Measurements from ENCODE around the gene IL37. TPM values are rescaled to one million over a fixed set of nuclear protein-coding genes. Genes with fewer than 3 reads are reported as not detected.

IL37 gene
- total and polyA plus RNA-seq, 2 donors (not counting 1 experiment from before 2014, with no cell fraction given): 0.79 TPM; not detected in 1

- peaks cover 4% of the 10 kb centered on the region for H3K27me3 Mint-ChIP-seq
- H3K9me3 Mint-ChIP-seq (ENCODE audit: insufficient read depth): no peaks in the 10 kb centered on the region
- no peak overlapping the region for H3K9ac ChIP-seq (ENCODE audit: low read length)
- TF ChIP-seq CTCF (IDR thresholded peaks at IDR 0.05) (peak; percentile 46), EZH2 (IDR thresholded peaks at IDR 0.05; ENCODE audit: borderline replicate concordance, insufficient read depth, low read depth, low read length, poor library complexity, severe bottlenecking) (no peak)
- ATAC-seq (ENCODE audit: low read depth) (no peak), DNase-seq (peak; percentile 59)
- H3K4me1 Mint-ChIP-seq: no peaks in the 10 kb centered on the region
- H3K4me1 ChIP-seq (ENCODE audit: control insufficient read depth in 2 of 2, insufficient read depth in 2 of 2, low read length in 2 of 2): no peaks in the 10 kb centered on the region
- H3K27me3 ChIP-seq (replicated peaks in 1 of 4; ENCODE audit: control extremely low read depth in 1 of 4, control insufficient read depth in 3 of 4, insufficient read depth in 4 of 4, low read length in 3 of 4): peaks cover 0 to 5% (median 2%) of the 10 kb centered on the region in 4 experiments
- H3K27ac ChIP-seq (ENCODE audit: low read length in 2 of 2): no peak overlapping the region
- H3K4me3 ChIP-seq (ENCODE audit: control extremely low read depth in 1 of 5, extremely low read depth in 1 of 5, insufficient read depth in 1 of 5, low read depth in 2 of 5, low read length in 4 of 5): no peak overlapping the region
- intact Hi-C loops (cut with micrococcal nuclease): no loop called here
- no peak overlapping the region for H3K4me3 Mint-ChIP-seq
- H3K79me2 ChIP-seq (ENCODE audit: control insufficient read depth, insufficient read depth, low read length): no peaks in the 10 kb centered on the region
- peaks cover 0 to 8% (median 7%) of the 10 kb centered on the region in 3 donors for H3K9me3 ChIP-seq (ENCODE audit: control extremely low read depth in 1 of 3, control insufficient read depth in 2 of 3, insufficient read depth in 1 of 3, low read length in 2 of 3)
- no peaks in the 10 kb centered on the region for H3K36me3 ChIP-seq (replicated peaks in 1 of 2; ENCODE audit: control extremely low read depth in 1 of 2, control insufficient read depth in 1 of 2, extremely low read depth in 1 of 2, insufficient read depth in 2 of 2, low read length in 1 of 2)
- H3K27ac Mint-ChIP-seq: no peak overlapping the region
- ChIA-PET POLR2A (no interaction called here), CTCF (interaction anchor here (0.7 to 4.6 kb wide), 15 partner anchors 10 to 313 kb away, joined by 3 to 31 read pairs (median 4); no protein-coding TSS in a partner anchor)
- H3K4me2 ChIP-seq (replicated peaks; ENCODE audit: low read depth, low read length, poor library complexity, severe bottlenecking): no peak overlapping the region
- WGBS (ENCODE audit: insufficient coverage): 26% methylated on average over 13 of the region's 14 CpGs
- H4K20me1 ChIP-seq (ENCODE audit: control insufficient read depth, insufficient read depth, low read length, poor library complexity, severe bottlenecking): no peaks in the 10 kb centered on the region
- peak overlapping the region; percentile 24 for H2AFZ ChIP-seq (ENCODE audit: insufficient read depth, low read depth, low read length, poor library complexity, severe bottlenecking)
These were observed 31.0 kb downstream of the IL37 start for GRCh38 chr2:112941753-112942653.

- Mint-ChIP-seq H3K9me3 (ENCODE audit: insufficient read depth) (no peaks in the 10 kb centered on the region), H3K4me3 (no peak overlapping the region), H3K4me1 (no peaks in the 10 kb centered on the region), H3K27ac (no peak overlapping the region), H3K27me3 (peaks cover 4% of the 10 kb centered on the region)
- no peaks in the 10 kb centered on the region for H4K20me1 ChIP-seq (ENCODE audit: control insufficient read depth, insufficient read depth, low read length, poor library complexity, severe bottlenecking)
- POLR2A ChIA-PET: no interaction called here
- H3K4me3 ChIP-seq (ENCODE audit: control extremely low read depth in 1 of 5, extremely low read depth in 1 of 5, insufficient read depth in 1 of 5, low read depth in 2 of 5, low read length in 4 of 5): no peak overlapping the region
- H3K9me3 ChIP-seq (ENCODE audit: control extremely low read depth in 1 of 3, control insufficient read depth in 2 of 3, insufficient read depth in 1 of 3, low read length in 2 of 3): peaks cover 0 to 14% (median 14%) of the 10 kb centered on the region in 3 donors
- H3K79me2 ChIP-seq (ENCODE audit: control insufficient read depth, insufficient read depth, low read length): no peaks in the 10 kb centered on the region
- H2AFZ ChIP-seq (ENCODE audit: insufficient read depth, low read depth, low read length, poor library complexity, severe bottlenecking): no peak overlapping the region
- peaks cover 0 to 9% (median 2%) of the 10 kb centered on the region in 4 experiments for H3K27me3 ChIP-seq (replicated peaks in 1 of 4; ENCODE audit: control extremely low read depth in 1 of 4, control insufficient read depth in 3 of 4, insufficient read depth in 4 of 4, low read length in 3 of 4)
- no peak for TF ChIP-seq CTCF (IDR thresholded peaks at IDR 0.05)
- no peak for TF ChIP-seq EZH2 (IDR thresholded peaks at IDR 0.05; ENCODE audit: borderline replicate concordance, insufficient read depth, low read depth, low read length, poor library complexity, severe bottlenecking)
- H3K27ac ChIP-seq (ENCODE audit: low read length in 2 of 2): no peak overlapping the region
- ATAC-seq (ENCODE audit: low read depth) (no peak), DNase-seq (no peak)
- 79% methylated on average over 2 of the region's 2 CpGs for WGBS (ENCODE audit: insufficient coverage)
- H3K4me2 ChIP-seq (replicated peaks; ENCODE audit: low read depth, low read length, poor library complexity, severe bottlenecking): no peak overlapping the region
- H3K4me1 ChIP-seq (ENCODE audit: control insufficient read depth in 2 of 2, insufficient read depth in 2 of 2, low read length in 2 of 2): no peaks in the 10 kb centered on the region
- H3K9ac ChIP-seq (ENCODE audit: low read length): no peak overlapping the region
- H3K36me3 ChIP-seq (replicated peaks in 1 of 2; ENCODE audit: control extremely low read depth in 1 of 2, control insufficient read depth in 1 of 2, extremely low read depth in 1 of 2, insufficient read depth in 2 of 2, low read length in 1 of 2): no peaks in the 10 kb centered on the region
- CTCF ChIA-PET: interaction anchor here (0.9 to 4.6 kb wide), 6 partner anchors 15 to 195 kb away, joined by 3 to 31 read pairs (median 4); no protein-coding TSS in a partner anchor
- intact Hi-C loops (cut with micrococcal nuclease): no loop called here
These were observed 31.7 kb downstream of the IL37 start for GRCh38 chr2:112942654-112943002.
